GM12872 (cell line): ENCODE results near the gene FBXW11.

ENCODE experiments used
- TF ChIP-seq, protein P1 (sequence below): IDR thresholded peaks from 3 replicates; pipeline ENCODE4 v1.5.1; 2011; ENCODE audit warnings: low read depth, mild to moderate bottlenecking, low read length, moderate library complexity; ENCODE audit not compliant: insufficient read depth

Gene FBXW11

DNA sequence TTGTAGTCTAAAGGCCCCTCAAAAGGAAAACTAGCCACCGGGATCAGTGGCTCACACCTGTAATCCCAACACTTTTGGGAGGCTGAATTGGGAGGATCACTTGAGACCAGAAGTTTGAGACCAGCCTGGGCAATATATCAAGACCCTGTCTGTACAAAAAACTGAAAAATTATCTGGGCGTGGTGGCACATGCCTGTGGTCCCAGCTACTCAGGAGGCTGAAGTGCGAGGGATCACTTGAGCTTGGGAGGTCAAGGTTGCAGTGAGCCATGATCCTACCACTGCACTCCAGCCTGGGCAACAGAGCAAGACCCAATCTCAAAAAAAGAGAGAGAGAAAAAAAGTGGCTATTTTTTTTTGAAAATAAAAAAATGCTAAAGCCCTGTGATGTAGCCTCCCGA, 55.2 kb downstream of the FBXW11 start:
- TF ChIP-seq, protein P1, sequence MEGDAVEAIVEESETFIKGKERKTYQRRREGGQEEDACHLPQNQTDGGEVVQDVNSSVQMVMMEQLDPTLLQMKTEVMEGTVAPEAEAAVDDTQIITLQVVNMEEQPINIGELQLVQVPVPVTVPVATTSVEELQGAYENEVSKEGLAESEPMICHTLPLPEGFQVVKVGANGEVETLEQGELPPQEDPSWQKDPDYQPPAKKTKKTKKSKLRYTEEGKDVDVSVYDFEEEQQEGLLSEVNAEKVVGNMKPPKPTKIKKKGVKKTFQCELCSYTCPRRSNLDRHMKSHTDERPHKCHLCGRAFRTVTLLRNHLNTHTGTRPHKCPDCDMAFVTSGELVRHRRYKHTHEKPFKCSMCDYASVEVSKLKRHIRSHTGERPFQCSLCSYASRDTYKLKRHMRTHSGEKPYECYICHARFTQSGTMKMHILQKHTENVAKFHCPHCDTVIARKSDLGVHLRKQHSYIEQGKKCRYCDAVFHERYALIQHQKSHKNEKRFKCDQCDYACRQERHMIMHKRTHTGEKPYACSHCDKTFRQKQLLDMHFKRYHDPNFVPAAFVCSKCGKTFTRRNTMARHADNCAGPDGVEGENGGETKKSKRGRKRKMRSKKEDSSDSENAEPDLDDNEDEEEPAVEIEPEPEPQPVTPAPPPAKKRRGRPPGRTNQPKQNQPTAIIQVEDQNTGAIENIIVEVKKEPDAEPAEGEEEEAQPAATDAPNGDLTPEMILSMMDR, result no peak

DNA sequence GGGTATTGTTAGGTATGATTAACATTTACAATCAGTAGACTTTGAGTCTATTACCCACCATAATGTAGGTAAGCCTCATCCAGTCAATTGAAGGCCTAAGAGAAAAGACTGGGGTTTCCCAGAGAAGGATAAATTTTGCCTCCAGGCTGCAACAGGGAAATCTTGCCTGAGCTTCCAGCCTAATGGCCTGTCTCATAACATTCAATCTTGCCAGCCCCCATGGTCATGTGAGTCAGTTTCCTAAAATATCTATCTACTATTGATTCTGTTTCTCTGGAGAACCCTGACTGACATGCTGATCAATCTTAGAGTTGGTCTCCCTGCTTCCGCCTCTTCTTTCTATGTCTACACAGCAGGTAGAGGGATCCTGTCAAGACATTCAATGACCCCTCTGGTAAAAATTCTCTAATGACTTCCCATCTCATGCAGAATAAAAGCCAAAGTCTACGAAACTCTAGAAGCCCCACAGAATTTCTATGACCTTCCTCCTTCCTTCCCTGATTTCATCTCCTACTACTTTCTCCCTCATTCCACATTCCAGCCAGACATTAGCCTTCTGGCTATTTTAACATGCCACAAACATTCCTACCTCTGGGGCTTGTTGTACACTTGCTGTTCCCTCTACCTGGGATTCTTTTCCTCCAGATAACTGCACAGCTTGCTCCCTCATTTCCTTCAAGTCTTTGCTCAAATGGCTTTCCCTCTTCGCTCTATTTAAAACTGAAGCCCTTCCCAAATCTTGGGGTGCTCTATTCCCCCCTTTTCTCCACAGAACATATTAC, 60.2 kb downstream of the FBXW11 start:
- TF ChIP-seq, protein P1, result no peak

DNA sequence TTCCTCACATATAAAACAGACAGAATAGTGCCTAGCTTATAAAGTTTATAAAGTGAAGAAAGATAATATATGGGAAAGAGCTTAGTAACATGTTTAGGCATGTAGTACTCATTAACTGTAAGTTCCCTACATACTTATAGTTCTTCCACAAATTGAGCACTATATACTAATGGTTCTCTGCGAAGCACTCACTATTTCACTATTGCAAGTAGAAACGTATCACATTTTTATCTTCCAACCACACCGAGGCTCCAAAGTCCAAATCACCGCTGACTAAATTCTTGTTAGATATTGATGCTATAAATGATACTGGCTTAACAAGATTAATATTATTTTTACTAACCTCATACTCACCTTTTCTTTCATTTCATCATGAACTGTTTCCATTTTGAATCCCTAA, 61.0 kb downstream of the FBXW11 start:
- TF ChIP-seq, protein P1, result no peak

DNA sequence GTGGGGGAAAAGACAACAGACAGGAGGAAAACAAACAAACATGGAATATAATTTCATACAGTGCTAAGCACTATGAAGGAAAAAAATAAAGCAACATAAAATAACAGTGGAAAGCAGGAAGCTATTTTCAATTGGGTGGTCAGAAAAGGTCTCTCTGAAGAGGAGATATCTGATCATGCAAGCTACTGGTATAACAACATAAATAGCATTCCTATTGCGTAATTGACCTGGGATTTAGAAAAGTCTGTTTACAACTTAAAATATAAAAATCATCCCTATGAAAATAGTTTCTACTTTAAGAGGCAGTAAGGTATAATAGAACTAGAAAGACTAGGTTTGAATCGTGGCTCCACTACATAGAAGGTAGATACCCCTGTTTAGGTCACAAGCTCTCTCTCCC, 61.4 kb downstream of the FBXW11 start:
- TF ChIP-seq, protein P1, result no peak

DNA sequence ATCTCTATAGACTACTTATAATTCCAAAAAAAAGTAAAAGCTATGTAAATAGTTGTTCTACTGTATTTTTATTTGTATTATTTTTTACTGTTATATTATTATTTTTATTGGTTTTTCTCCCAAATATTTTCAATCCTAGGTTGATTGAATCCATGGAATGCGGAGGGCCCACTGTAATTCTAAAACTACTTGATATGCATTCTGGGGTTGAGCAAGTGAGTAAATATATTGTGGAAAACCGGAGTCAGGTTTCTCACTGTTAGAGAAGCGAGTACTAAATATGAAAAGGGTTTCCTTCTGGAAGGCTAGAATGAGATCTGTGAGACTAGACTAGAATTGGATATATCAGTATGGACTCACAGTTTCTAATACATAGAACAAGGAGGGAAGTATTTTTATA, 66.5 kb downstream of the FBXW11 start:
- TF ChIP-seq, protein P1, result no peak

DNA sequence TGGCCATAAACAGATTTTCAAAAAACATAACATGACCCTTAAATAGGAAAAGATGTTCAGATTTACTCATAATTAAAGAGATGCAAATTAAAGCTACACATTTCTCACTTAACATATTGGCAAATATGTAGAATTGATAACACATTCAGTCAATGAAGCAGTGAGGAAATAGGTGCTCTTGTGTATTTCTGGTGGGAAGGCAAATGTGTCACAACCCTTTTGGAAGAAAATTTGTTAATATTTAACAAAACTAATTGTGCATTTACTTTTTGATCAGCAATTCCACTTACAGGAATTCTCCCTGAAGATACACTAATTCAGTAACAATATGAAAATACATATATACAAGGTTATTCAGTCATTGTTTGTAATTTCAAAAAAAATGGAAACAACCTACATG, 68.1 kb downstream of the FBXW11 start:
- TF ChIP-seq, protein P1, result no peak

DNA sequence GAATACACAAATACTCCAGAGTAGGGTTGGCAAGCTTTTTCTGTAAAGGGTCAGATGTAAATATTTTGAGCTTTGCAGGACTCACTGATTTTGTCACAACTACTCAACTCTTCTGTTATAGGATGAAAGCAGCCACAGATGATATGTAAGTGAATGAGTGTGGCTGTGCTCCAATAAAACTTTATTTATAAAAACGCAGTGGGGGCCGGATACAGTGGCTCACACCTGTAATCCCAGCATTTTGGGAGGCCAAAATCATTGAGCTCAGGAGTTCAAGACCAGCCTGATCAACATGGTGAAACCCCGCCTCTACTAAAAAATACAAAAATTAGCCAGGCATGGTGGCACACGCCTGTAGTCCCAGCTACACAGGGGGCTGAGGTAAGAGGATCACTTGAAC, 69.1 kb downstream of the FBXW11 start:
- TF ChIP-seq, protein P1, result no peak
